GM18511 (cell line): ENCODE data around the gene MPG.

Experiments
- ATAC-seq: cut with Tn5 transposase; IDR thresholded peaks from one replicate; pipeline ENCODE4 v1.9.1; 2021; ENCODE audit warnings: mild to moderate bottlenecking, moderate library complexity; ENCODE audit not compliant: unreplicated experiment

The MPG gene

GRCh38 chr16:66309-67182 is 11.5 kb upstream of the MPG start:
- ATAC-seq: no peak

GRCh38 chr16:67183-67791 is 10.7 kb upstream of the MPG start:
- ATAC-seq: no peak

- ATAC-seq: no peak
These were observed 9.9 kb upstream of the MPG start for GRCh38 chr16:67884-68789.

GRCh38 chr16:69181-69580 is 8.8 kb upstream of the MPG start:
- ATAC-seq: no peak

- ATAC-seq: no peak
These were observed 6.8 kb upstream of the MPG start for GRCh38 chr16:71210-71539.

- ATAC-seq: no peak
These were observed 6.3 kb upstream of the MPG start for GRCh38 chr16:71540-72401.

GRCh38 chr16:72561-73548 is 5.2 kb upstream of the MPG start, which contains the start of gene RHBDF1:
TSS of gene RHBDF1 (minus strand) at chr16:72631. CDS start at chr16:65015, 7,616 bp downstream.
- no peak for ATAC-seq

GRCh38 chr16:74051-74746 is 3.8 kb upstream of the MPG start:
- ATAC-seq: no peak

- ATAC-seq: no peak
These were observed 3.2 kb upstream of the MPG start for GRCh38 chr16:74747-75334.

- no peak for ATAC-seq
These were observed 2.2 kb upstream of the MPG start for GRCh38 chr16:75580-76501.

- no peak for ATAC-seq
These were observed 1.3 kb upstream of the MPG start for GRCh38 chr16:76535-77272.

GRCh38 chr16:77273-77806 is 685 bp upstream of the MPG start:
- ATAC-seq: peak; percentile 43

- peak; percentile 24 for ATAC-seq
These were observed 572 bp downstream of the MPG start for GRCh38 chr16:78444-79150.

- ATAC-seq: no peak
These were observed 1.4 kb downstream of the MPG start for GRCh38 chr16:79151-80054.
